ENCODE results near the gene PEG3.

Gene PEG3

GRCh38 chr19:56831255-56831654, 9.3 kb downstream of the PEG3 start:
- Histone ChIP-seq H3K4me3 (ENCODE audit: low read depth in 1 of 2, low read length in 2 of 2) (no peak overlapping the region), H3K4me1 (ENCODE audit: control insufficient read depth in 1 of 2, insufficient read depth in 2 of 2, low read length in 2 of 2) (no peaks in the 10 kb centered on the region), H3K9ac (ENCODE audit: low read depth in 1 of 2, low read length in 2 of 2) (no peak overlapping the region), H3K27ac (ENCODE audit: low read depth, low read length) (no peak overlapping the region), H3K27me3 (ENCODE audit: control insufficient read depth in 1 of 2, insufficient read depth in 2 of 2, low read length in 2 of 2) (no peaks in the 10 kb centered on the region), H3K9me3 (ENCODE audit: control insufficient read depth in 1 of 2, low read length in 2 of 2) (peaks cover 23 to 27% of the 10 kb centered on the region in 2 donors), H3K36me3 (ENCODE audit: control insufficient read depth in 1 of 2, insufficient read depth in 2 of 2, low read length in 2 of 2) (no peaks in the 10 kb centered on the region)

- Histone ChIP-seq H3K9me3 (ENCODE audit: control insufficient read depth in 1 of 2, low read length in 2 of 2) (peaks cover 13 to 20% of the 10 kb centered on the region in 2 donors), H3K9ac (ENCODE audit: low read depth in 1 of 2, low read length in 2 of 2) (no peak overlapping the region), H3K4me1 (ENCODE audit: control insufficient read depth in 1 of 2, insufficient read depth in 2 of 2, low read length in 2 of 2) (no peaks in the 10 kb centered on the region), H3K27ac (ENCODE audit: low read depth, low read length) (no peak overlapping the region), H3K4me3 (ENCODE audit: low read depth in 1 of 2, low read length in 2 of 2) (no peak overlapping the region), H3K27me3 (ENCODE audit: control insufficient read depth in 1 of 2, insufficient read depth in 2 of 2, low read length in 2 of 2) (no peaks in the 10 kb centered on the region), H3K36me3 (ENCODE audit: control insufficient read depth in 1 of 2, insufficient read depth in 2 of 2, low read length in 2 of 2) (no peaks in the 10 kb centered on the region)
Observed at GRCh38 chr19:56829596-56829995, 10.9 kb downstream of the PEG3 start.

GRCh38 chr19:56827708-56828107, 12.8 kb downstream of the PEG3 start:
- Histone ChIP-seq H3K27ac (ENCODE audit: low read depth, low read length) (no peak overlapping the region), H3K4me1 (ENCODE audit: control insufficient read depth in 1 of 2, insufficient read depth in 2 of 2, low read length in 2 of 2) (no peaks in the 10 kb centered on the region), H3K9me3 (ENCODE audit: control insufficient read depth in 1 of 2, low read length in 2 of 2) (peaks cover 15 to 28% of the 10 kb centered on the region in 2 donors), H3K27me3 (ENCODE audit: control insufficient read depth in 1 of 2, insufficient read depth in 2 of 2, low read length in 2 of 2) (no peaks in the 10 kb centered on the region), H3K9ac (ENCODE audit: low read depth in 1 of 2, low read length in 2 of 2) (no peak overlapping the region), H3K36me3 (ENCODE audit: control insufficient read depth in 1 of 2, insufficient read depth in 2 of 2, low read length in 2 of 2) (no peaks in the 10 kb centered on the region), H3K4me3 (ENCODE audit: low read depth in 1 of 2, low read length in 2 of 2) (no peak overlapping the region)

- Histone ChIP-seq H3K9me3 (ENCODE audit: control insufficient read depth in 1 of 2, low read length in 2 of 2) (peaks cover 20 to 34% of the 10 kb centered on the region in 2 donors), H3K27ac (ENCODE audit: low read depth, low read length) (no peak overlapping the region), H3K27me3 (ENCODE audit: control insufficient read depth in 1 of 2, insufficient read depth in 2 of 2, low read length in 2 of 2) (no peaks in the 10 kb centered on the region), H3K36me3 (ENCODE audit: control insufficient read depth in 1 of 2, insufficient read depth in 2 of 2, low read length in 2 of 2) (no peaks in the 10 kb centered on the region), H3K9ac (ENCODE audit: low read depth in 1 of 2, low read length in 2 of 2) (no peak overlapping the region), H3K4me3 (ENCODE audit: low read depth in 1 of 2, low read length in 2 of 2) (no peak overlapping the region), H3K4me1 (ENCODE audit: control insufficient read depth in 1 of 2, insufficient read depth in 2 of 2, low read length in 2 of 2) (no peaks in the 10 kb centered on the region)
Observed at GRCh38 chr19:56823956-56824355, 16.6 kb downstream of the PEG3 start.

- H3K27me3 ChIP-seq (ENCODE audit: control insufficient read depth in 1 of 2, insufficient read depth in 2 of 2, low read length in 2 of 2), result no peaks in the 10 kb centered on the region
- H3K9ac ChIP-seq (ENCODE audit: low read depth in 1 of 2, low read length in 2 of 2), result no peak overlapping the region
- no peak overlapping the region for H3K27ac ChIP-seq (ENCODE audit: low read depth, low read length)
- H3K4me3 ChIP-seq (ENCODE audit: low read depth in 1 of 2, low read length in 2 of 2), result no peak overlapping the region
- H3K36me3 ChIP-seq (ENCODE audit: control insufficient read depth in 1 of 2, insufficient read depth in 2 of 2, low read length in 2 of 2), result no peaks in the 10 kb centered on the region
- no peaks in the 10 kb centered on the region for H3K4me1 ChIP-seq (ENCODE audit: control insufficient read depth in 1 of 2, insufficient read depth in 2 of 2, low read length in 2 of 2)
- H3K9me3 ChIP-seq (ENCODE audit: control insufficient read depth in 1 of 2, low read length in 2 of 2), result peaks cover 20 to 38% of the 10 kb centered on the region in 2 donors
Observed at GRCh38 chr19:56823417-56823816, 17.1 kb downstream of the PEG3 start.

GRCh38 chr19:56822755-56823154, 17.8 kb downstream of the PEG3 start:
- peaks cover 20 to 38% of the 10 kb centered on the region in 2 donors for H3K9me3 ChIP-seq (ENCODE audit: control insufficient read depth in 1 of 2, low read length in 2 of 2)
- H3K27me3 ChIP-seq (ENCODE audit: control insufficient read depth in 1 of 2, insufficient read depth in 2 of 2, low read length in 2 of 2), result no peaks in the 10 kb centered on the region
- H3K4me1 ChIP-seq (ENCODE audit: control insufficient read depth in 1 of 2, insufficient read depth in 2 of 2, low read length in 2 of 2), result no peaks in the 10 kb centered on the region
- H3K36me3 ChIP-seq (ENCODE audit: control insufficient read depth in 1 of 2, insufficient read depth in 2 of 2, low read length in 2 of 2), result no peaks in the 10 kb centered on the region
- H3K4me3 ChIP-seq (ENCODE audit: low read depth in 1 of 2, low read length in 2 of 2), result no peak overlapping the region
- no peak overlapping the region for H3K27ac ChIP-seq (ENCODE audit: low read depth, low read length)
- H3K9ac ChIP-seq (ENCODE audit: low read depth in 1 of 2, low read length in 2 of 2), result no peak overlapping the region

GRCh38 chr19:56821675-56822074, 18.9 kb downstream of the PEG3 start:
- H3K36me3 ChIP-seq (ENCODE audit: control insufficient read depth in 1 of 2, insufficient read depth in 2 of 2, low read length in 2 of 2), result no peaks in the 10 kb centered on the region
- peaks cover 26 to 40% of the 10 kb centered on the region in 2 donors for H3K9me3 ChIP-seq (ENCODE audit: control insufficient read depth in 1 of 2, low read length in 2 of 2)
- no peak overlapping the region for H3K4me3 ChIP-seq (ENCODE audit: low read depth in 1 of 2, low read length in 2 of 2)
- no peaks in the 10 kb centered on the region for H3K27me3 ChIP-seq (ENCODE audit: control insufficient read depth in 1 of 2, insufficient read depth in 2 of 2, low read length in 2 of 2)
- no peak overlapping the region for H3K9ac ChIP-seq (ENCODE audit: low read depth in 1 of 2, low read length in 2 of 2)
- H3K27ac ChIP-seq (ENCODE audit: low read depth, low read length), result no peak overlapping the region
- no peaks in the 10 kb centered on the region for H3K4me1 ChIP-seq (ENCODE audit: control insufficient read depth in 1 of 2, insufficient read depth in 2 of 2, low read length in 2 of 2)

- no peaks in the 10 kb centered on the region for H3K36me3 ChIP-seq (ENCODE audit: control insufficient read depth in 1 of 2, insufficient read depth in 2 of 2, low read length in 2 of 2)
- H3K27ac ChIP-seq (ENCODE audit: low read depth, low read length), result no peak overlapping the region
- H3K9ac ChIP-seq (ENCODE audit: low read depth in 1 of 2, low read length in 2 of 2), result no peak overlapping the region
- no peaks in the 10 kb centered on the region for H3K4me1 ChIP-seq (ENCODE audit: control insufficient read depth in 1 of 2, insufficient read depth in 2 of 2, low read length in 2 of 2)
- H3K4me3 ChIP-seq (ENCODE audit: low read depth in 1 of 2, low read length in 2 of 2), result no peak overlapping the region
- H3K27me3 ChIP-seq (ENCODE audit: control insufficient read depth in 1 of 2, insufficient read depth in 2 of 2, low read length in 2 of 2), result no peaks in the 10 kb centered on the region
- peaks cover 30 to 41% of the 10 kb centered on the region in 2 donors for H3K9me3 ChIP-seq (ENCODE audit: control insufficient read depth in 1 of 2, low read length in 2 of 2)
Observed at GRCh38 chr19:56821209-56821608, 19.3 kb downstream of the PEG3 start.

- Histone ChIP-seq H3K9me3 (ENCODE audit: control insufficient read depth in 1 of 2, low read length in 2 of 2) (peaks cover 39 to 51% of the 10 kb centered on the region in 2 donors), H3K4me3 (ENCODE audit: low read depth in 1 of 2, low read length in 2 of 2) (no peak overlapping the region), H3K9ac (ENCODE audit: low read depth in 1 of 2, low read length in 2 of 2) (no peak overlapping the region), H3K27ac (ENCODE audit: low read depth, low read length) (no peak overlapping the region), H3K27me3 (ENCODE audit: control insufficient read depth in 1 of 2, insufficient read depth in 2 of 2, low read length in 2 of 2) (no peaks in the 10 kb centered on the region), H3K4me1 (ENCODE audit: control insufficient read depth in 1 of 2, insufficient read depth in 2 of 2, low read length in 2 of 2) (no peaks in the 10 kb centered on the region), H3K36me3 (ENCODE audit: control insufficient read depth in 1 of 2, insufficient read depth in 2 of 2, low read length in 2 of 2) (no peaks in the 10 kb centered on the region)
Observed at GRCh38 chr19:56819166-56819565, 21.4 kb downstream of the PEG3 start.

- Histone ChIP-seq H3K27me3 (ENCODE audit: control insufficient read depth in 1 of 2, insufficient read depth in 2 of 2, low read length in 2 of 2) (no peaks in the 10 kb centered on the region), H3K4me3 (ENCODE audit: low read depth in 1 of 2, low read length in 2 of 2) (no peak overlapping the region), H3K9me3 (ENCODE audit: control insufficient read depth in 1 of 2, low read length in 2 of 2) (peaks cover 30 to 41% of the 10 kb centered on the region in 2 donors), H3K36me3 (ENCODE audit: control insufficient read depth in 1 of 2, insufficient read depth in 2 of 2, low read length in 2 of 2) (no peaks in the 10 kb centered on the region), H3K27ac (ENCODE audit: low read depth, low read length) (no peak overlapping the region), H3K4me1 (ENCODE audit: control insufficient read depth in 1 of 2, insufficient read depth in 2 of 2, low read length in 2 of 2) (no peaks in the 10 kb centered on the region), H3K9ac (ENCODE audit: low read depth in 1 of 2, low read length in 2 of 2) (no peak overlapping the region)
Observed at GRCh38 chr19:56814656-56815055, 25.9 kb downstream of the PEG3 start.

GRCh38 chr19:56813531-56813930, 27.0 kb downstream of the PEG3 start:
- Histone ChIP-seq H3K9ac (ENCODE audit: low read depth in 1 of 2, low read length in 2 of 2) (no peak overlapping the region), H3K4me1 (ENCODE audit: control insufficient read depth in 1 of 2, insufficient read depth in 2 of 2, low read length in 2 of 2) (no peaks in the 10 kb centered on the region), H3K4me3 (ENCODE audit: low read depth in 1 of 2, low read length in 2 of 2) (no peak overlapping the region), H3K9me3 (ENCODE audit: control insufficient read depth in 1 of 2, low read length in 2 of 2) (peaks cover 40 to 42% of the 10 kb centered on the region in 2 donors), H3K27me3 (ENCODE audit: control insufficient read depth in 1 of 2, insufficient read depth in 2 of 2, low read length in 2 of 2) (no peaks in the 10 kb centered on the region), H3K27ac (ENCODE audit: low read depth, low read length) (no peak overlapping the region), H3K36me3 (ENCODE audit: control insufficient read depth in 1 of 2, insufficient read depth in 2 of 2, low read length in 2 of 2) (no peaks in the 10 kb centered on the region)
